Activated T-helper 1 cell treated with anti-CD3 and anti-CD28 coated beads, Interleukin-12 subunit alpha, Interleukin-12 subunit beta, Interleukin-2, Interleukin-4 antibody, amounts not matched to agents 30 ng/mL and 10 ng/mL and 1 ng/mL, durations not matched to agents 14 hours and 24 hours and 36 hours (primary cell): ENCODE measurements around the gene BICC1. TPM values are rescaled to one million over a fixed set of nuclear protein-coding genes. Genes with fewer than 3 reads are reported as not detected.

Experiments
- DNase-seq: peaks from one replicate; pipeline ENCODE4 v3.0.0; 2021; ENCODE audit warnings: low spot score
- H3K27ac Mint-ChIP-seq: one replicate; pipeline ENCODE4 v1.8.0; 2021; ENCODE audit warnings: mild to moderate bottlenecking, mixed read lengths
- H3K27me3 Mint-ChIP-seq: one replicate; pipeline ENCODE4 v1.8.0; 2022; ENCODE audit warnings: mild to moderate bottlenecking, moderate library complexity, mixed read lengths; ENCODE audit not compliant: insufficient read depth
- H3K36me3 Mint-ChIP-seq: one replicate; pipeline ENCODE4 v1.8.0; 2021; ENCODE audit warnings: low read depth, mixed read lengths
- H3K4me1 Mint-ChIP-seq: one replicate; pipeline ENCODE4 v1.8.0; 2021; ENCODE audit warnings: low read depth, mixed read lengths
- H3K4me3 Mint-ChIP-seq: one replicate; pipeline ENCODE4 v1.8.0; 2021; ENCODE audit warnings: mild to moderate bottlenecking, moderate library complexity, mixed read lengths
- H3K9me3 Mint-ChIP-seq: one replicate; pipeline ENCODE4 v1.8.0; 2021; ENCODE audit warnings: mixed read lengths
- intact Hi-C: fragments of 100-400 bp; cut with micrococcal nuclease; formaldehyde crosslinking; loops from one replicate; pipeline ENCODE4 v1.15.1; 2024
- total RNA-seq: library from RNA; stranded (reverse); gene quantifications from 2 replicates; pipeline ENCODE4 v1.2.3, GENCODE V29; 2022

The BICC1 gene
- total RNA-seq, 1 donor from 2014 or later, result 0.03 TPM

GRCh38 chr10:58791137-58791536 is 278.5 kb downstream of the BICC1 start:
- no peaks in the 10 kb centered on the region for H3K4me1 Mint-ChIP-seq
- no peak overlapping the region for H3K4me3 Mint-ChIP-seq
- H3K27ac Mint-ChIP-seq, result no peak overlapping the region
- no peaks in the 10 kb centered on the region for H3K36me3 Mint-ChIP-seq
- no peak for DNase-seq
- H3K9me3 Mint-ChIP-seq, result no peaks in the 10 kb centered on the region
- intact Hi-C loops, result no loop called here
- peaks cover 2% of the 10 kb centered on the region for H3K27me3 Mint-ChIP-seq

GRCh38 chr10:58795560-58795959 is 282.9 kb downstream of the BICC1 start:
- no peaks in the 10 kb centered on the region for H3K27me3 Mint-ChIP-seq
- intact Hi-C loops, result no loop called here
- H3K4me1 Mint-ChIP-seq, result no peaks in the 10 kb centered on the region
- no peak for DNase-seq
- H3K27ac Mint-ChIP-seq, result no peak overlapping the region
- no peak overlapping the region for H3K4me3 Mint-ChIP-seq
- no peaks in the 10 kb centered on the region for H3K9me3 Mint-ChIP-seq
- no peaks in the 10 kb centered on the region for H3K36me3 Mint-ChIP-seq

GRCh38 chr10:58796242-58796641 is 283.6 kb downstream of the BICC1 start:
- no peak overlapping the region for H3K27ac Mint-ChIP-seq
- H3K4me3 Mint-ChIP-seq, result no peak overlapping the region

DNA sequence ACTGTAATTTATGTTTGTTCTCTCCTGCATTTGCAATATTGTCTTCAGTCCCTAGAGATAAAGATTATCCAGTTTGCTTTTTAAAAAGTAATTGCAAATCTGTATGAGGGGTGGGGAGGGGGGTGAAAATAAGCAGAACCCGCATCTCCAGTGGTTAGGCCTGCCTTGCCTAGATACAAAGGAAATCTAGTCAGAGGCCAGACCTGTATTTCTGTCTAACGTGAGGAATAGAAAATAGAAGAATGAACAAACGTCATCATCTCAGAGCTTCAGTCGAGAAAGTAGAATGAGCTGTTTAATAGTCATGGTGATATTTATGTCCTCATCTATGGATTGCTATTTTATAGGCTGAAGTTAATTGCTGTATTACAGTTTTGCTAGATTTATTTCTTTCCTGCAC is 284.2 kb downstream of the BICC1 start:
- intact Hi-C loops, result no loop called here
- Mint-ChIP-seq H3K4me3 (no peak overlapping the region), H3K9me3 (no peaks in the 10 kb centered on the region), H3K27ac (no peak overlapping the region), H3K36me3 (no peaks in the 10 kb centered on the region), H3K4me1 (no peaks in the 10 kb centered on the region), H3K27me3 (no peaks in the 10 kb centered on the region)
- DNase-seq, result no peak

More at GRCh38 chr10:58796242-58796641, 283.6 kb downstream of the BICC1 start:
- Mint-ChIP-seq H3K36me3 (no peaks in the 10 kb centered on the region), H3K4me1 (no peaks in the 10 kb centered on the region), H3K9me3 (no peaks in the 10 kb centered on the region), H3K27me3 (no peaks in the 10 kb centered on the region)
- no peak for DNase-seq
- intact Hi-C loops, result no loop called here

DNA sequence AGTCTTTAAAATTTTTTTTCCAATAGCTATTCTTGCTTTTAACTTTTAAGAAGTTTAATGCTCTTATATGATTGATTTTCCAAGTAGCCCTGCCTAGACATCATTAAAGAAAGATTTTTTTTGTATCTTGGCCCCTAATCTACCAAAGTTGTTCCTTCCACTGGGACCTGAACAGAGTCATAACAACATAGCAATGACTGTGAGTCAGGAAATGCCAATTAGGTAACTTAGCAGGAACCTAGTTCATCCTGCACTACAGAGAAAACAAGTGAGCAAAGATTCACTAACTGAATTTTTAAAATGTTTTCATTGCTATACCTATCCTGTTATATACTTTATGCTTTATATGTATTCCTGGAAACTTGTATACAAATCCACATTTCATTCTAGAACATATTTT is 284.7 kb downstream of the BICC1 start:
- DNase-seq, result no peak
- intact Hi-C loops, result no loop called here
- no peaks in the 10 kb centered on the region for H3K36me3 Mint-ChIP-seq
- H3K27ac Mint-ChIP-seq, result no peak overlapping the region
- H3K4me1 Mint-ChIP-seq, result no peaks in the 10 kb centered on the region
- H3K4me3 Mint-ChIP-seq, result no peak overlapping the region
- H3K27me3 Mint-ChIP-seq, result no peaks in the 10 kb centered on the region
- H3K9me3 Mint-ChIP-seq, result no peaks in the 10 kb centered on the region

- no peaks in the 10 kb centered on the region for H3K4me1 Mint-ChIP-seq
- H3K27me3 Mint-ChIP-seq, result no peaks in the 10 kb centered on the region
- intact Hi-C loops, result no loop called here
- no peaks in the 10 kb centered on the region for H3K9me3 Mint-ChIP-seq
- no peak overlapping the region for H3K27ac Mint-ChIP-seq
- no peak for DNase-seq
- no peaks in the 10 kb centered on the region for H3K36me3 Mint-ChIP-seq
- H3K4me3 Mint-ChIP-seq, result no peak overlapping the region
Observed at GRCh38 chr10:58802047-58802446, 289.4 kb downstream of the BICC1 start.

GRCh38 chr10:58806323-58806722 is 293.7 kb downstream of the BICC1 start:
- DNase-seq, result no peak
- intact Hi-C loops, result no loop called here
- no peak overlapping the region for H3K4me3 Mint-ChIP-seq
- H3K27me3 Mint-ChIP-seq, result no peaks in the 10 kb centered on the region
- H3K9me3 Mint-ChIP-seq, result no peaks in the 10 kb centered on the region
- no peaks in the 10 kb centered on the region for H3K36me3 Mint-ChIP-seq
- H3K4me1 Mint-ChIP-seq, result no peaks in the 10 kb centered on the region
- no peak overlapping the region for H3K27ac Mint-ChIP-seq

GRCh38 chr10:58806970-58807628 is 294.4 kb downstream of the BICC1 start:
- Mint-ChIP-seq H3K9me3 (no peaks in the 10 kb centered on the region), H3K4me1 (no peaks in the 10 kb centered on the region), H3K4me3 (no peak overlapping the region), H3K27ac (no peak overlapping the region), H3K27me3 (no peaks in the 10 kb centered on the region), H3K36me3 (no peaks in the 10 kb centered on the region)
- intact Hi-C loops, result no loop called here
- DNase-seq, result no peak

DNA sequence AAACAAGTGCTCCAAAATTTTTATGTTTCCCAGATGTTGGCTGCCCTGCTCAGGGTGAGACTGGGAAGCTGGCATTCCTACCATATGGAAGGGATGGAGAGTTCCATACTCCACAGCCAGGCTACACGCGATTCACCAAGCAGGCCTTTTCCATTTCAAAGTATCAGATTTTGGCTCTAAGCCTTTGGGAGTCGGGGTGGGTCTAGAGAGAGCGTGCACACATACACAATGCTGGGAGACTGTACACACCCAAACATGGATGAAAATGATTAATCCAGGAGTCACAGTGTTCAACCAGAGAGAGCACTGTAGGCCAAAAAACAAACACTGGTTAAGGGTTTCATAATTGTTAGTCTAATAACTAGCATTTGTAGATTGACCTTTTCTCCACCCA is 295.0 kb downstream of the BICC1 start:
- no peak overlapping the region for H3K4me3 Mint-ChIP-seq

GRCh38 chr10:58810751-58811150 is 298.1 kb downstream of the BICC1 start:
- H3K4me3 Mint-ChIP-seq, result no peak overlapping the region

More for the DNA sequence above, 295.0 kb downstream of the BICC1 start:
- intact Hi-C loops, result no loop called here
- Mint-ChIP-seq H3K9me3 (no peaks in the 10 kb centered on the region), H3K27me3 (no peaks in the 10 kb centered on the region), H3K27ac (no peak overlapping the region), H3K4me1 (no peaks in the 10 kb centered on the region), H3K36me3 (no peaks in the 10 kb centered on the region)
- DNase-seq, result no peak

GRCh38 chr10:58813573-58813972 is 300.9 kb downstream of the BICC1 start:
- H3K36me3 Mint-ChIP-seq, result no peaks in the 10 kb centered on the region
- no peaks in the 10 kb centered on the region for H3K27me3 Mint-ChIP-seq
- no peak overlapping the region for H3K4me3 Mint-ChIP-seq
- no peak for DNase-seq
- H3K9me3 Mint-ChIP-seq, result no peaks in the 10 kb centered on the region
- no peak overlapping the region for H3K27ac Mint-ChIP-seq
- intact Hi-C loops, result no loop called here
- H3K4me1 Mint-ChIP-seq, result no peaks in the 10 kb centered on the region

More at GRCh38 chr10:58810751-58811150, 298.1 kb downstream of the BICC1 start:
- no peak overlapping the region for H3K27ac Mint-ChIP-seq
- no peaks in the 10 kb centered on the region for H3K27me3 Mint-ChIP-seq
- H3K36me3 Mint-ChIP-seq, result no peaks in the 10 kb centered on the region
- DNase-seq, result no peak
- no peaks in the 10 kb centered on the region for H3K4me1 Mint-ChIP-seq
- no peaks in the 10 kb centered on the region for H3K9me3 Mint-ChIP-seq
- intact Hi-C loops, result no loop called here

GRCh38 chr10:58817201-58817846 is 304.7 kb downstream of the BICC1 start:
- no peak for DNase-seq
- H3K9me3 Mint-ChIP-seq, result no peaks in the 10 kb centered on the region
- no peak overlapping the region for H3K4me3 Mint-ChIP-seq
- no peak overlapping the region for H3K27ac Mint-ChIP-seq
- H3K27me3 Mint-ChIP-seq, result no peaks in the 10 kb centered on the region
- intact Hi-C loops, result no loop called here
- H3K36me3 Mint-ChIP-seq, result no peaks in the 10 kb centered on the region
- H3K4me1 Mint-ChIP-seq, result no peaks in the 10 kb centered on the region

- intact Hi-C loops, result no loop called here
- no peak for DNase-seq
- Mint-ChIP-seq H3K27ac (no peak overlapping the region), H3K27me3 (no peaks in the 10 kb centered on the region), H3K36me3 (no peaks in the 10 kb centered on the region), H3K4me3 (no peak overlapping the region), H3K9me3 (no peaks in the 10 kb centered on the region), H3K4me1 (no peaks in the 10 kb centered on the region)
Observed at GRCh38 chr10:58818900-58819299, 306.2 kb downstream of the BICC1 start.
